Keratinocyte (primary cell): ENCODE data around the gene LEMD1.

Experiments used
- EZH2 ChIP-seq: IDR thresholded peaks from one replicate; pipeline ENCODE4 v1.6.1; 2012; ENCODE audit warnings: inconsistent platforms, mild to moderate bottlenecking, low read length, moderate library complexity
- TF ChIP-seq, protein P1 (sequence below), 3 experiments: IDR thresholded peaks in 1 of 3; conservative IDR thresholded peaks in 1 of 3; optimal IDR thresholded peaks in 1 of 3; 2 replicates in 2 of 3; 3 replicates in 1 of 3; pipeline versions ENCODE3 to v1.5.1; 2011; ENCODE audit warnings: low read length in 3 of 3, mild to moderate bottlenecking in 3 of 3, moderate library complexity in 2 of 3, control low read depth in 1 of 3, inconsistent platforms in 1 of 3; ENCODE audit not compliant: insufficient read depth in 2 of 3; ENCODE audit errors: extremely low read depth in 1 of 3

DNA sequence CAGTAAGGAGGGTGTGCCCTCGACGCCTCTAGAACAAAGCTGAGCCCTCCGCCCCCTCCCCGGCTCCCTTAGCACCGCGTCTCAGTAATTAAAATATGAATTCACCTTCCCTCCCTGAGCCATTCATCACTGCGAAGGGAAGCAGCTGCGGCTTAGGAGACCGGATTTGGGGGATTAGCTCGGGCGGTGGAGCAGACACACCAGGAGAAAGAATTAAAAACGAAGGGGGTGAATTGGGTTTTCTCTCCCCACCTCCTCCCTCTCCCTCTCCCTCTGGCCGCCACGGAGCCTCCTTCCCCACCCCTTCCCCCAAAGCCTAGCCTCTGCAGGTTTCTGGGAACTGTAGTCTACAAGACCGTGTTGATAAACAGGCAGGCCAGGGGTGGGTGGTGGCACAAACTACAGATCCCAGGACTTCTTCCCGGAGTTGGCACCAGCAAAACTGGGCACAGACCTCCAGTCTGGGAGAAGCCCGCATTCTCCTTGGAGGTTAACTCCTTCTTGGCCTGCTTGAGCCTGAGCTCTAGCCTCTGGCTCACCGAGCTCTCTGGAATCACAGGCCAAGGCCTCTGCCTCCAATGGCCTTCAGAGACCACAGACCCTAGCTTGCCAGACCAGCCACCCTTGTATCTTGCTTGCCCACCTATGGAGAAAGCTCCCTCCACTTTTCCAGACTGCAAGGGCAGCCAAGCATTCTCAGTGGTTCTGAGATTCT is 23.2 kb upstream of the LEMD1 start:
- TF ChIP-seq, protein P1, sequence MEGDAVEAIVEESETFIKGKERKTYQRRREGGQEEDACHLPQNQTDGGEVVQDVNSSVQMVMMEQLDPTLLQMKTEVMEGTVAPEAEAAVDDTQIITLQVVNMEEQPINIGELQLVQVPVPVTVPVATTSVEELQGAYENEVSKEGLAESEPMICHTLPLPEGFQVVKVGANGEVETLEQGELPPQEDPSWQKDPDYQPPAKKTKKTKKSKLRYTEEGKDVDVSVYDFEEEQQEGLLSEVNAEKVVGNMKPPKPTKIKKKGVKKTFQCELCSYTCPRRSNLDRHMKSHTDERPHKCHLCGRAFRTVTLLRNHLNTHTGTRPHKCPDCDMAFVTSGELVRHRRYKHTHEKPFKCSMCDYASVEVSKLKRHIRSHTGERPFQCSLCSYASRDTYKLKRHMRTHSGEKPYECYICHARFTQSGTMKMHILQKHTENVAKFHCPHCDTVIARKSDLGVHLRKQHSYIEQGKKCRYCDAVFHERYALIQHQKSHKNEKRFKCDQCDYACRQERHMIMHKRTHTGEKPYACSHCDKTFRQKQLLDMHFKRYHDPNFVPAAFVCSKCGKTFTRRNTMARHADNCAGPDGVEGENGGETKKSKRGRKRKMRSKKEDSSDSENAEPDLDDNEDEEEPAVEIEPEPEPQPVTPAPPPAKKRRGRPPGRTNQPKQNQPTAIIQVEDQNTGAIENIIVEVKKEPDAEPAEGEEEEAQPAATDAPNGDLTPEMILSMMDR (optimal IDR thresholded peaks at IDR 0.05 in 1 of 3, IDR thresholded peaks at IDR 0.05 in 1 of 3, conservative IDR thresholded peaks at IDR 0.05 in 1 of 3; ENCODE audit: extremely low read depth in 1 of 3, insufficient read depth in 2 of 3, low read length in 3 of 3) = no peak
- no peak for TF ChIP-seq EZH2
